Measurements from ENCODE around the gene COPS2. TPM values are rescaled to one million over a fixed set of nuclear protein-coding genes. Genes with fewer than 3 reads are reported as not detected.

The COPS2 gene
- total RNA-seq, 1 experiment from 2014 or later = 112 TPM

- no TSS peak for BruUV-seq (replicated peaks)
- Histone ChIP-seq H3K27ac (ENCODE audit: low read depth, low read length, poor library complexity, severe bottlenecking) (no peak overlapping the region), H3K27me3 (replicated peaks; ENCODE audit: insufficient read depth, low read depth, low read length, poor library complexity) (no peaks in the 10 kb centered on the region), H3K9me3 (ENCODE audit: low read depth, low read length, poor library complexity, severe bottlenecking) (no peaks in the 10 kb centered on the region), H3K4me1 (ENCODE audit: insufficient read depth, low read length, poor library complexity, severe bottlenecking) (no peaks in the 10 kb centered on the region), H3K36me3 (ENCODE audit: insufficient read depth, low read length, poor library complexity, severe bottlenecking) (no peaks in the 10 kb centered on the region), H3K4me3 (ENCODE audit: low read depth, low read length, poor library complexity, severe bottlenecking) (no peak overlapping the region)
- no peak for DNase-seq (ENCODE audit: low spot score)
- intact Hi-C loops (cut with micrococcal nuclease; ENCODE audit: unreplicated experiment) = no loop called here
- POLR2A ChIA-PET (ENCODE audit: low non-redundant PET) = no interaction called here
- TF ChIP-seq EZH2 (IDR thresholded peaks at IDR 0.05; ENCODE audit: borderline replicate concordance, low read depth, low read length, poor library complexity, severe bottlenecking) (no peak), CTCF (conservative IDR thresholded peaks at IDR 0.05; ENCODE audit: low read depth, low read length) (no peak)
- CTCF ChIA-PET = no interaction called here
Measured at GRCh38 chr15:49084285-49084570, 71.2 kb downstream of the COPS2 start.

DNA sequence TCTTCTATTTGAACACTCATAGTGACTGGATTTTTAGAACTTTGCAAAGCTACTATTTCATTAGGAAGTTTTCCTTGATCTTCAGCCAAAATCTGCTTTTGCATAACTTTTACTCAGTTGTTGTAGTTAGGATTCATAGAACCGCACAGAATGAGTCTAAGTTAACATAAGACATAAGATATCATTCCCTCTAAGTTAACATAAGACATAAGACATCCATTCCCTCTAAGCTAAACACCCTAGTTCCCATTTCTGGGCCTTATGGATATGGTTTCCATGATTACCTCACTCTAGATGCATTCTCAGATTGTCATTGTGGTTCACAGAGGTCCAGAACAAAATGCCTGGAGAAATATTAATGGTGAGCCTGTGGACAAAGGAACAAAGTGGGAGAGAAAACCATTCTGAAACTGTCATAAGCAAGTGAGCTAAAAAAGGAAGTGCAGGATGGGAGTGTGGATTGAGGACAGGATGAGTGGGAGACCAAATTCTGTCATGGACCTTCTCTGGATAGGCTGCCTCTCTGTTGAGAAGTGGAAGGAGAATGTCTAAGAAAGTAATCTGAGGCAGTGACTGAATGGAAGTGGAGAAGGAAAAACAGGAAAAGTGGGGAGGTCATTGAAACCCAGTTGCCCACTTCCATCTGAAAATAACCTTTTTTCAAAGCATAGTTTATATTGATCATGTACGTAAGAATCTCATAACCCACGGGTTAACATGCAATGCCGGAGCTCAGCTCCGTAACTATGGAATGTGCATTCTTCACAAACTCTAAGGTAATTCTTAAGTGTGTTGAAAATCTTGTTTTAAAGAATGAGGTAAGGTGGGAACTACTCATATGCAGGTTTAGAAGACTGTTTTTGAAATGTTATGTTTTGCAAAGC, 71.8 kb downstream of the COPS2 start:
- Histone ChIP-seq H3K27me3 (replicated peaks; ENCODE audit: insufficient read depth, low read depth, low read length, poor library complexity) (no peaks in the 10 kb centered on the region), H3K4me3 (ENCODE audit: low read depth, low read length, poor library complexity, severe bottlenecking) (no peak overlapping the region), H3K36me3 (ENCODE audit: insufficient read depth, low read length, poor library complexity, severe bottlenecking) (no peaks in the 10 kb centered on the region), H3K27ac (ENCODE audit: low read depth, low read length, poor library complexity, severe bottlenecking) (no peak overlapping the region), H3K4me1 (ENCODE audit: insufficient read depth, low read length, poor library complexity, severe bottlenecking) (no peaks in the 10 kb centered on the region), H3K9me3 (ENCODE audit: low read depth, low read length, poor library complexity, severe bottlenecking) (no peaks in the 10 kb centered on the region)
- POLR2A ChIA-PET (ENCODE audit: low non-redundant PET) = no interaction called here
- CTCF ChIA-PET = no interaction called here
- DNase-seq (ENCODE audit: low spot score) = no peak
- intact Hi-C loops (cut with micrococcal nuclease; ENCODE audit: unreplicated experiment) = no loop called here
- TF ChIP-seq CTCF (conservative IDR thresholded peaks at IDR 0.05; ENCODE audit: low read depth, low read length) = no peak
- no peak for TF ChIP-seq EZH2 (IDR thresholded peaks at IDR 0.05; ENCODE audit: borderline replicate concordance, low read depth, low read length, poor library complexity, severe bottlenecking)
- BruUV-seq (replicated peaks) = no TSS peak

DNA sequence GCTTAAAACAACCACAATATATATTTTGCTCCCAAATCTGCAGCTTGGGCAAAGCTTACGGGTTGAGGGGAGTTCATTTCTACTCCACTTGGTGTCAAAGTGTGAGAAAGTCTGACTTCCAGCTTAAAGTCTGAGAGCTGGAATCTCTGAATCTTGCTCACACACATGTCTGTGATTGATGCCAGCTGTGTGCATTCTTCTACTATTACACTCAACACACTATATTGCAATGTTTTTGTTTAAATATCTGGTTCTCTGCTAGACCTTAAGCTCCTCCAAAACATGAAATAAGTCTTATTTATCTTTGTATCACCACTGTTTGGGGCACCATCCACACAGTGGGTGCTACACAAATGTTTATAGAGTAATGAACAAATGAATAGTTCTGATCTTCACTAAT, 72.4 kb downstream of the COPS2 start:
- no peaks in the 10 kb centered on the region for H3K36me3 ChIP-seq (ENCODE audit: insufficient read depth, low read length, poor library complexity, severe bottlenecking)
- ChIA-PET CTCF (no interaction called here), POLR2A (ENCODE audit: low non-redundant PET) (no interaction called here)
- no peaks in the 10 kb centered on the region for H3K9me3 ChIP-seq (ENCODE audit: low read depth, low read length, poor library complexity, severe bottlenecking)
- no peaks in the 10 kb centered on the region for H3K27me3 ChIP-seq (replicated peaks; ENCODE audit: insufficient read depth, low read depth, low read length, poor library complexity)
- H3K27ac ChIP-seq (ENCODE audit: low read depth, low read length, poor library complexity, severe bottlenecking) = no peak overlapping the region
- H3K4me3 ChIP-seq (ENCODE audit: low read depth, low read length, poor library complexity, severe bottlenecking) = no peak overlapping the region
- H3K4me1 ChIP-seq (ENCODE audit: insufficient read depth, low read length, poor library complexity, severe bottlenecking) = no peaks in the 10 kb centered on the region
- no TSS peak for BruUV-seq (replicated peaks)
- intact Hi-C loops (cut with micrococcal nuclease; ENCODE audit: unreplicated experiment) = no loop called here
- TF ChIP-seq EZH2 (IDR thresholded peaks at IDR 0.05; ENCODE audit: borderline replicate concordance, low read depth, low read length, poor library complexity, severe bottlenecking) (no peak), CTCF (conservative IDR thresholded peaks at IDR 0.05; ENCODE audit: low read depth, low read length) (no peak)
- DNase-seq (ENCODE audit: low spot score) = no peak
